ENCODE results near the gene PPAT.
A peak's percentile ranks its signal among the peaks of the same experiment; 100 is the strongest.

PPAT gene

GRCh38 chr4:56434599-56435139 lies 746 bp downstream of the PPAT start:
- DNase-seq (ENCODE audit: extremely low read depth in 1 of 2, low read depth in 1 of 2) = peak in 1 of 2 donors; percentile 5

- DNase-seq (ENCODE audit: extremely low read depth in 1 of 2, low read depth in 1 of 2) = no peak
Measured at GRCh38 chr4:56433280-56433679, 2.1 kb downstream of the PPAT start.

- DNase-seq (ENCODE audit: extremely low read depth in 1 of 2, low read depth in 1 of 2) = no peak
Measured at GRCh38 chr4:56430203-56430602, 5.2 kb downstream of the PPAT start.

- no peak for DNase-seq (ENCODE audit: extremely low read depth in 1 of 2, low read depth in 1 of 2)
Measured at GRCh38 chr4:56427179-56427578, 8.2 kb downstream of the PPAT start.

GRCh38 chr4:56426273-56426672 lies 9.1 kb downstream of the PPAT start:
- DNase-seq (ENCODE audit: extremely low read depth in 1 of 2, low read depth in 1 of 2) = no peak

- DNase-seq (ENCODE audit: extremely low read depth in 1 of 2, low read depth in 1 of 2) = no peak
Measured at GRCh38 chr4:56425518-56425917, 9.9 kb downstream of the PPAT start.

GRCh38 chr4:56424697-56425514 lies 10.5 kb downstream of the PPAT start:
- no peak for DNase-seq (ENCODE audit: extremely low read depth in 1 of 2, low read depth in 1 of 2)

- no peak for DNase-seq (ENCODE audit: extremely low read depth in 1 of 2, low read depth in 1 of 2)
Measured at GRCh38 chr4:56424176-56424575, 11.2 kb downstream of the PPAT start.

- DNase-seq (ENCODE audit: extremely low read depth in 1 of 2, low read depth in 1 of 2) = no peak
Measured at GRCh38 chr4:56417396-56417795, 18.0 kb downstream of the PPAT start.

- DNase-seq (ENCODE audit: extremely low read depth in 1 of 2, low read depth in 1 of 2) = no peak
Measured at GRCh38 chr4:56416349-56416748, 19.1 kb downstream of the PPAT start.

GRCh38 chr4:56414135-56414670 lies 21.2 kb downstream of the PPAT start:
- DNase-seq (ENCODE audit: extremely low read depth in 1 of 2, low read depth in 1 of 2) = no peak

- DNase-seq (ENCODE audit: extremely low read depth in 1 of 2, low read depth in 1 of 2) = no peak
Measured at GRCh38 chr4:56410247-56411062, 25.0 kb downstream of the PPAT start.

GRCh38 chr4:56409511-56410090 lies 25.8 kb downstream of the PPAT start:
- DNase-seq (ENCODE audit: extremely low read depth in 1 of 2, low read depth in 1 of 2) = no peak

- no peak for DNase-seq (ENCODE audit: extremely low read depth in 1 of 2, low read depth in 1 of 2)
Measured at GRCh38 chr4:56408978-56409377, 26.4 kb downstream of the PPAT start.

- DNase-seq (ENCODE audit: extremely low read depth in 1 of 2, low read depth in 1 of 2) = no peak
Measured at GRCh38 chr4:56406151-56406550, 29.3 kb downstream of the PPAT start.

- no peak for DNase-seq (ENCODE audit: extremely low read depth in 1 of 2, low read depth in 1 of 2)
Measured at GRCh38 chr4:56405016-56405415, 30.4 kb downstream of the PPAT start.

GRCh38 chr4:56400560-56400959 lies 34.9 kb downstream of the PPAT start:
- DNase-seq (ENCODE audit: extremely low read depth in 1 of 2, low read depth in 1 of 2) = no peak

- no peak for DNase-seq (ENCODE audit: extremely low read depth in 1 of 2, low read depth in 1 of 2)
Measured at GRCh38 chr4:56391270-56391669, 44.1 kb downstream of the PPAT start.

GRCh38 chr4:56389558-56389957 lies 45.9 kb downstream of the PPAT start:
- no peak for DNase-seq (ENCODE audit: extremely low read depth in 1 of 2, low read depth in 1 of 2)

GRCh38 chr4:56388306-56388705 lies 47.1 kb downstream of the PPAT start:
- DNase-seq (ENCODE audit: extremely low read depth in 1 of 2, low read depth in 1 of 2) = no peak
